ENCODE results near the gene TSPAN3.

TSPAN3 gene

DNA sequence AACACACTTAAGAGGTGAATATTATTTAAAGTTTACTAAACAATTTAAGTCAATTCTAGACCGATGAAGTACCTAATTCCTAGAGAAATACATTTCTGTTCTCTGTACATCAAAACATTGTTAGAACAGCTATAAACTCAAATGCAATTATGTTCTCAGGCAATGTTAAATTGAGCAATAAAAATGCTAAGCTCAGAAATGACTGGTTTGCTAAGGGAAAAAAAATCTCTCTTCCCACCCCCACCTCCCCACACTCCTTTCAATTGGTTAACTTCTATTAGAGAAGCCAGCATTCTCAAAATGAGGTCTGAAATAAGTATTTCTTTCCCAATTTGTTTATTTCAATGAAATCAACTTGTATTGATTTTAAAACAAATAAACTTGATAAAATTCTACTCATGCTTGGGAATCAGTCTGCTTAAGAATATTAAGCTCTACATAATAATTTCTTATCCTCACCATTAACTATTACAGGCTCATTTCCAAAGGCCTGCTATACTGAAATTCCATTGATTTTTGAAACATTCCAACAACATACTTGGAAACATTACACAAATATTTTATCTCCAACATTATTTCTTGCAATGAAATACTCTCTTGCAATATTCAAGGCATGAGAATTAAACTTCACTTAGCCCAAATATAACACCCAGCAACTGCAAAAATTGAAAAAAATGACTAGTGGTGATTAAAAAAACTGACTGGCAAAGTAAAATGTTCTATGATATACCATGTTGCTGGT, 22.6 kb downstream of the TSPAN3 start:
- no peak for DNase-seq

DNA sequence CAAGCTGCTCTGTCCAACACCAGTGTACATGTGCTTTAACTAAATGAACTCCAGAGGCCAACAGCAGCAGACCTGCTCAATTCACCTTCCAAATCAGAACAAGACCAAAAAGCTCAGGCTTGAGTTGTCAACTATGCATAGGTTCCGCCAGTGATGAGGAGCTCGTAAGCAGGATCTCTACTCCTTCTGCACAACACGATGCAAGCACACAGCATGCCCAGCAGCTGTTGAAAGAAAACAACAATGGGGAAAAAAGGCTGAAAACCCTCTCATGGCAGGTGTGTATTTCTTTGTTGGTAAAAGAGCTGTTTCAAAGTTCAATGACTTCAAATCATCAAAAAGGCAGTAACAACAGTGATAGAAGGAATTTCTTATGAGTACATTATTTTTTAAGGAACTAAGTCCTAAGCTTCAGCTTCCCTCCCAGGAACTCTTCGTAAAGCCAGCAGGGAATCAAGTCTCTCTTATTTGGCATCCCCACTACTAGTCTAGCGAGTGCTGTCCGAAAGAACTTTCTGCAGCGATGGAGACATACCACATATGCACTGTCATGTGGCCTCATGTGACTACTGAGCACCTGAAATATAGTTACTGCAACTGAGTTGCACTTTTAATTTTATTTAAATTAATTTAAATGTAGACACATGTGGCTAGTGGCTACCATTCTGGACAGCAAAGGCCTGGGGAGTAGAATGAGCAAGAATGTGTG, 24.1 kb downstream of the TSPAN3 start:
- DNase-seq = no peak

DNA sequence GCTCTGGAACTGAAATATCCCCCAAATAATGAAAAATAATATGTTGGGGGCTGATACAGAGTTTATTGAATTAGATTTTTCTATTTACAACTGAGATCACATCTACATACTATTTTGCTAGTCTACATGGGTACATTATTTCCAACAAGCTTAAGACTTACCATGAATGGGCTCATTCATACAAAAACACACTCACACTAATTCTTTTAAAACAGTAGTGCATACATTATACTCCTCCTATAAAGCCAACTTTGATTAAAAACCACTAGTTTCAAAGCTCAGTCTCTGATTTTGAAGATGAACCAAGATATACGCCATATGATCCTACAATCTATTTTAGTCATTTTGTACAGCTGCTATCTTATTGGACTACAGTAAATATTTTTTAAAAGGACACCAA, 24.9 kb downstream of the TSPAN3 start:
- DNase-seq = no peak

DNA sequence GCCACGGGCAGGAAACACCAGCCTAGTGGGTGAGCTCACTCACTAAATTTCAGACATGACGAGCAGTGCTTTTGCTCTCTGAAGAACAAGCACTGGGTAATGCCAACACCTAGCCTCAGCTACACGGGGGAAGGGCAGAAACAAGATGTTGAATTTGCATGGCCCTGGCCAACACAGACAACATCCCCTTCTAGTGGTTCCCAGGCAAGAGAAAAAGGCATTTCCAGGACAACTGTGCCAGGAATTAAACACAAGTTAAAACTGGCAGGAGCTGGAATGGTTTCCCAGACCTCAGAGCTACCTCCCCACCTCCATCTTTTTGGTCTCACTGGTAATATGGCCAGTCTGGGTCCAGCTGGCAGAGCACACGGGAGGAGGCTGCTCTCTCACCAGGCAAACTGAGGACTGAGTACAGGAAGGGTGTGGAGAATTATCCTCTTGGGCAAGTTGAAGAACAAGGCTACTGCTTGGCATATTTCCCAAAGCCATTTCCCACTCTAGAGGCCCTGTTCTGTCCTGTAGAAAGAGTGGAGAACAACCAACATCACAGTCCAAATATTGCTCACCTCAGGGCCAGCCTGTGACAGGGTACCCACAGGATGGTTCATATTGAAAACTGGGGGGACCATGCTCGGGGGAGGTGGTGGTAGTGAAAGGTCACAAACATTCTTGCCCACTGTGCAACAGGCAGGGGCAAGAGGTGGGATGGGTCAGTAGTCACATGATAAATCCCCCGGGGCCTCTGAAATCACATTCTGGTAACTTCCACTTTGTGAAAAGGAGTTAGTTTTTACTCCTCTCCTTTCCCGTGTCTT, 26.5 kb downstream of the TSPAN3 start:
- DNase-seq = no peak

DNA sequence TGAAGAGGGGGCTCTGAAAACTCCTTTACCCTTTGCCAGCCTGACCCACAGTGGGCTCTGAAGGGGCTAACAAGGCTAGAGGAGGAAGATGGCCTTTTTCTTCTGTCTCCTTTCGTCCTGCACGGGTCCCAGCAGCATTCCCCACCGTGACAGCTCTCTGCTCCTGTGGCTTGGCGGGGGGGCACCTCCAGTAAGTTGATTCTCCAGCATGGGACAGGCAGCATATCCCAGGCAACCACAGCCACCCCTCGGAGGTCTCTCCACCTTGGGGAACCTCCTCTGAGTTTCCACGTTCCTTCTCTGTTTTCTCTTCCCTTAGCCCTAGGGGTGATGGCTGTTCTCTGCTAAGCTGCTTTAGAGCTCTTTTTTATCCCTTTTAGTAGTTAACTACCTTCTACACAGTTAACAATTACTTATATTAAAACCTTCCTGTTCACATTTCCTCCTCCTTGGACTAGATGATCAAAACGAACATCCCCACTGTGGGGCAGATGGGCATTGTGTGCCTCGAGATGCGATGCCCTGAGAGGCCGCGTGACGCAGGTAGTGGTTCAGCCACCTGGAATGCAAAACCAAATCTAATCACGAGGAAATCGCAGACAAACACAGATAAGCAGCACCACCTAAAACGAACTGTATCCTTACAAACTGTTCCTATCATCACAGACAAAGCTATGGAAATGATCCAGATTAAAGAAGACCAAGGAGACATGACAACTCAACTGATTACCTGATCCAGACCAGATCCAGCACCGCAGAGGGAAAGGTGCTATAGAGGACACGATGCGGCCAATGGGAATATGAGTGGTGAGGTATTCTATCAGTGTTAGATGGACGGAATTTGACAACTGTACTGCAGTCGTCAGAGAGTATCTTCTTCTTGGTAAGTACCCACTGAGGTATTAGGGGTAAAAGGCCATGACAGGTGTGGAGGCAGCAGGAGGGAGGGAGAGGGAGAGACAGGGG, 27.7 kb downstream of the TSPAN3 start:
- DNase-seq = no peak

DNA sequence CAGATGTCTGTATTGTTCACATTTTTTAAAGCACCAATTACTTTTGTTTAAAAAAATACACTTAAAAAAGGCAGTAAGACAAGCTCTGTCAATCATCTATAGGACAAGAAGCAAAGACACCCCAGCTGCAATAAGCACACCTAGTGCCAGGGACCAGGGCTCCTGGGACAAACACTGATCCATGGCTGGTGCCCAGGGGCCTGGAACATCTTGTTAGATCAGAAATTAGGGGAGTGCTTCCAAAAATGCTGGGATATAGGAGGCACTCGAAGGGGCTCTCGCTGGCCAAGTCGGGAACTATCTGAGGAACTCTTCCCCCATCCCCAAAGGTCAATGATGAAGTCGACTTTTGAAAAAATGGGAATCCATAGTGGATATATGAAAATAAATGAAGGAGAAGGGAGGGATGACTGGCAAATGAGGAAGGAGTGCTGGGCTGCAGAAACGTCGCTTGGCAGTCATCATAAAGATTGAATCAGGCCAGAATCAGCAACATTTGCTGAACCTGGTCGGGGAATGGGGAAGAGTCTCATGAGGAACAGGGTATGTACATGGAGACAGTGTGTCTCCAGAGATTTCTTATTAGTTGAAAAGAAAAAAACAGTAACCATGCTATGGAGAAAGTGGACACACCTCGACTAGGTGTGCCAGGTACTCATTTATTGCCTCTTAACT, 28.5 kb downstream of the TSPAN3 start:
- no peak for DNase-seq

DNA sequence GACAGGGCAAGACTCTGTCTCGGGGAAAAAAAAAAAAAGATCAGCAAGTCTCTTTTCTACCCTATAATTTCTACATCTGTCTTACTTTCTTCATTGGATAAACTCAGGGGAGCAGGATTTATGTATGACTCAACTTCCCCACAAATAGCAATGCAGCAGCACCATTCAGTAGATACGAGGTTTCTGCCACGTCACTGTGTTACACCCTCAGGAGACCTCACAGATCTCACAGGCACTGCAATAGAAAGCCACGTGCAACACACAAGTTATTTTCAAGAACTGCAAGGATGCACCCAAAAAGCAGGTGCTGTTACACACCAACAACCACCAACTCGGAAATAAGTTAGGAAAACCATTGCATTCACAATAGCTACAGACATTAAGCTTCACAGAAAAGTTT, 30.2 kb downstream of the TSPAN3 start:
- no peak for DNase-seq

DNA sequence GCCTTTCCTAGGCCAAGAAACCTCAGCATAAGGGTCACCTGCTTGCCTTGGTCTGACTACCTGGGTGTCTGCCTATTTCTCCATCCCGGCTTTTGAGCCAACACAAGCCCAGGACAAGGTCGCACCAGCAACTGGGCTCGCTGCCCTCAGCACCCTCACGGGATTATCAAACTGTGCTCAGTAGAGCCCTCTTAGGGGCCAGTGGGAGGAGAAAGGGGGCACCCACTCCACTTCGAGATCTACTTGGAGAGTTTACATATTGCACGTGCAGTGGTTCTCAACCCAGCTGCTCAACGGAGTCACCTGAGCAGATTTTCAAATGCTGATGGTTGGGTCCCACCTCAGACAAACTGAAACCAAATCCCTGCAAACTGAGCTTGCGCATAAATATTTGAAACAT, 31.1 kb downstream of the TSPAN3 start:
- DNase-seq = no peak

DNA sequence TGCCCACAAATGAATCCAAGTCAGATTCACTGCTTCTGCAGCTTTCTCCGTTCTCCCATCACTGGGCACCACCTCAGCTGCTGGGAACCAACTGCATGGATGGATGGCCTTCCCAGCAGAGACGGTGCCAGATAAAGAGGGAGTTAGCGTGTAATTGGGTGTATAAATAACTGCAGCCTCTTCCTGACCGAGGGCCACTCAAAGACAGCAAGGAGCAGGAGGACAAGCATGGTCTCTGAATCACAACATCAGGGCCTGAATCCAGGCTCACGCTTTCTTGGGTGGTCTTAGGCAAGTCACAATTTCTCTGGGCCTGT, 31.7 kb downstream of the TSPAN3 start:
- DNase-seq = no peak

DNA sequence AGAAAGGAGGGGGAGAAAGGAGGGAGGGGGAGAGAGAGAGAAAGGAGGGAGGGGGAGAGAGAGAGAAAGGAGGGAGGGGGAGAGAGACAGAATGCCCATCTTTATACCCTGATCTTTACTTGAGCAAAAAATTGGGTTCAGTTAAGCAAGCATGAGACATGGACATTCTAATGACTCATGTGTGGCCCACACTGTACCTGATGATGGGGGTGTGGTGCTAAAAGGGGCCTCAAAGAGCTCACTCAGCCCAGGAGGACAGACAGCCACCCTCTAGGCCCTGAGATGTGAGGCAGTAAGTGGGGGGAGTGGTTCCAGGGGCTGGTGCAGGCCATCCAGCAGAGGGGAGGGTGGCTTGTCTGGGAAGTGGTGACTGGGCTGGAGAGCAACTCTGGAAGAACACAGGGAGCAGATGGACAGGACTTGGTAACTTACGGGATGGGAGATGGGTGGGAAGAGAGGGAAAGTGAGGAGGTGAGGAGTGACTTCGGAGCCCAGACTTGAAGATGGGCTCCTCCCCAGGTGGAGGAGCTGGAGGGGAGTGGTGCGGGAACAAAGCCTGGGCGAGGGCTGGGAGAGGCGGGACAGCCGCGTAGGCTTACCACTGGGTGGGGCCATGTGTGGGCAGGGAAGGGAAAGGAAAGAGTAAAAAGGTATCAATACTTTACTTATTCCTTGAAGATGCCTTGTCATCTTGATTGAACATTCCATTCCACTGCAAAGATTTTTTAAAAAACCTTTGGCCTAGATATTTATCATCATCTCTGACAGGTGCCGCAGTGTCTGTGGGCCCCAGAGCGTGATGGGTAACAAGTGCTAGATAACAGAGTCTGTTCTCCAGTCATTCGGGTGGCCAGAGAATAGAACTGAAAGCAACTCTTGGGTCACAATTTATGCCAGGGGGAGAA, 32.3 kb downstream of the TSPAN3 start:
- DNase-seq = no peak

DNA sequence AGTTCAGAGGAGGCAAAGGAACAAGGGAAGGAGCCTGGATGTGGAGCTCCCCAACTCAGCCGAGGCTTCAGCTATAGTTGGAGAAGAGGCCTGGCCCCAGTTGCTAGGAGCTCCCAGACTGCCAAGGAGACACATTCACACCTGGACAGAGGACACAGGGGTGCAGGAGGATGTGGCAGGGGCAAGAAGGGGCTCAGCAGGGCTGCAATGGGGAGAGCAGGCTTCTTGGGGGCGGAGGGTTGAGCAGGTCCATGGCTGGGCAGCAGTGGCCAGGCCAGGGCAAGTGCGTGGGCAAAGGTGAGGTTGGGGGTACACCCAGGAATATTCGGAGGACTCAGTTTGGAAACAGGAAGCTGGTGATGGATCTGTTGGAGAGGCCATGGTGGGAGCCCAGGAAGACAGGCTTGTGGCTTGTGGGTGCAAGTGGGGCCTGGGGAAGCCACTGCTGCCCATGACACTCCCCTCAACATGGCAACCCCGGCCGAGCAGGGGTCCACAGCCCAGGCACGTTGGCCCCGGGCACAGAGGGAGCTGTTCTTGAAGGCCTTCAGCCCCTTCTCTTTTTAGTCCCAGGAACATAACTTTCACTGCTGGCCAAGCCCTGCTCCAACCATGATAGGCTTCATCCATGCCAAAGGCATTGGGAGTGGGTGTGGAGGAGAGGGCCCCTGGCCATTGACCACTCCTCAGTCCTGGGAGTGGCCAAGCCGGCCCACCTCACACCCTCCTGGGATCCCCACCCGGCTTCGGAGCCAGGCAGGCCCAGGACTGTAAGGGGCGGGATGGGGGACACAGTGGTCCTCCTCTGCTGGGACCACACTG, 33.3 kb downstream of the TSPAN3 start:
- no peak for DNase-seq

DNA sequence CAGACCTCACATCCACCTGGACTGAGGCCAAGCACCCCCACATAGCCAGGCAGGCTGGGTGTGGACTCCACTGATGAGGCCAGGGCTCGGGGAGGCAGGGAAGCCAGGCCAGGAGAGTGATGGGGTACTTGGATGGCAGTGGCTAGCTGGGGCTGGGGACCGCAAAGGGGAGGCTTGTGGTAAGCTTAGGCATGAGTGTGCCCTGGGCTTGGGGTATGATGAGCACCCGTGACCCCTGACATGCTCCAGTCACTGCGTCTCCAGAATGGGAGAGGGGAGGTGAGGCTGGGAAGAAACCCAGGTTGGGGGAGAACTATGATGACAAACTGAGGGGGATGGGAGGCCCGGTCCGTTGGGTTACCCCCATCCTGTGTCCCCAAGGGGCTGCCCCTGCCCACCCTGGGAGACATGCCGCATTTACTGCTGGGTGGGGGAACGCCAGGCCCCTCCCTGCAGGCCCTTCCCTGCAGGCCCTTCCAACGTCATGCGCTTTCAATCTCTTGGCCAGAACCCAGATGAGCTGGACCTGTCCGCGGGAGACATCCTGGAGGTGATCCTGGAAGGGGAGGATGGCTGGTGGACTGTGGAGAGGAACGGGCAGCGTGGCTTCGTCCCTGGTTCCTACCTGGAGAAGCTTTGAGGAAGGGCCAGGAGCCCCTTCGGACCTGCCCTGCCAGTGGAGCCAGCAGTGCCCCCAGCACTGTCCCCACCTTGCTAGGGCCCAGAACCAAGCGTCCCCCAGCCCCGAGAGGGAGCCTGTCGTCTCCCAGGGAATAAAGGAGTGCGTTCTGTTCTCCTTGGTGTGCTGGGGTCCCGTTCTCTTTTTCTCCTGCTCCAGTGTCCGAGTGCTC, 34.1 kb downstream of the TSPAN3 start:
- no peak for DNase-seq

DNA sequence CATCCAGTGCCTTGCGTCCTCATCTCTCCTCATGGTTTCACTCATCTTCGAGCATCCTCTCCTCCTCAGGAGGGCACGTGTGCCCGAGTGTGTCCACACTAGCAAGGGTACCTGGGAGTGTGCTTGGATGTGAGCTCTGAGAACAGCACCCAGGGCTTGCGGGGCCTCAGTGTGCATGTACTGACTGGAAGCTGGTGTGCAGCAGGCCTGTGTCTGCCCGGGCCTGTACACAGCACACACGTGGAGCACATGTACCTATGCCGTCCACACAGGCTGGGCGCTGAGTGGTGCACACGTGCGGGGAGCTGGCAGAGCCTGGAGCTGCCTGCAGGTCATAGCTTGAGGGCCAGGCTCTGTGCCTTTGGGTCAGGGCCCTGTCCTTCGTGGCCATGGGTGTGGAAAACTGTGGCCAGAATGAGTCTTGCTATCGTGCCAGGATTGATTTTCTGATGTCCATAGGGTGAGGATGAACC, 34.9 kb downstream of the TSPAN3 start:
- DNase-seq = no peak

DNA sequence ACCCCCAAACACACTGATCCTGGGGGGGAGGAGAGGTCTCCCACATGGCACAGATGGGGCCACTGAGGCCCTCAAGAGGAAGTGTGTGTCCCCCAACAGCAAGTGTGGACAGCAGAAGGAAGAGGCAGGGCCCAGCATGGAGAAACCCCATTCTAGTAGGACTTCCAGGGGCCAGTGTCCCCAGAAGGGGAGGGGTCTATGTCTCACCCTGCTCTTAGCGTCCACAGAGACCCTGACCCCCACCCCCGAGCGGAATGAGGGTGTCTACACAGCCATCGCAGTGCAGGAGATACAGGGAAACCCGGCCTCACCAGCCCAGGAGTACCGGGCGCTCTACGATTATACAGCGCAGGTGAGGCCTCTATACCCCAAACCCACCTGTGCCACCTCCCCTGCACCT, 35.3 kb downstream of the TSPAN3 start:
- no peak for DNase-seq

DNA sequence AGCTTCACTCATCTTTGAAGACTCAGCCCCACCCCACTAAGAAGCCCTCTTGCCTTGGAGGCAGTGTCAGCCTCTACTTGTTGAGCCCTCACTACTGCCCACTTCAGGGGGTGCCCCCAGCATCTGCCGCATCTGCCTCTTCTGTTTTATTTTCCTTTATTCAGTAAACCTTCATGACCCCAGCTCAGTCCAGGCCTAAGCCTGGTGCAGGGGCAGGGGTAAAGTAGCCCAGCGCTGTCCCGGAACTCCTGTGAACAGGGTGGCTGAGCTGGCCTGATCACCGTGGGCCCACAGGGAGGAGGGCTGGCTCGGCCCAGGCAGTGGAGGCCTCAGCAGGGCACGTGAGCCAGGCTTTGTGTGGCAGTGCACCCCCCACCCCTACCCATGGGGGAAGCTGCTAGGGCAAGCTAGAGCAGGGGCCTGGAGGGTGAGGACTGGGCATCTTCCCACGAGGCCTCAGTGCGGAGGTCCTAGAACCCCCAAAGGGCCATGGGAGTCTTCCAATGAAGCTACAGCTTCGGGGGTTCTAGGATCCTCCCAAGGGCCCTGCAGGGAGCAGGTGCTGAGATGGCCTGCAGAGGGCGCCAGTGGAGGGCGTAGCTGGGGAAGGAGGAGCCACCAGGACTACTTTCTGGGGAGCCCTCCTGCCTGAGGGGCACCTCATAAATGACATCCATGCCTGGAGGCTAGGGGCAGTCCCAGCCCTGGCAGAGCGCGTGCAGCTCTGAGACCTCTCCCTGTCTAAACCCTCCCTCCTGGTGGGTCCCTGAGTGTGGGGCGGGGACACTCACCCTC, 36.0 kb downstream of the TSPAN3 start:
- no peak for DNase-seq

DNA sequence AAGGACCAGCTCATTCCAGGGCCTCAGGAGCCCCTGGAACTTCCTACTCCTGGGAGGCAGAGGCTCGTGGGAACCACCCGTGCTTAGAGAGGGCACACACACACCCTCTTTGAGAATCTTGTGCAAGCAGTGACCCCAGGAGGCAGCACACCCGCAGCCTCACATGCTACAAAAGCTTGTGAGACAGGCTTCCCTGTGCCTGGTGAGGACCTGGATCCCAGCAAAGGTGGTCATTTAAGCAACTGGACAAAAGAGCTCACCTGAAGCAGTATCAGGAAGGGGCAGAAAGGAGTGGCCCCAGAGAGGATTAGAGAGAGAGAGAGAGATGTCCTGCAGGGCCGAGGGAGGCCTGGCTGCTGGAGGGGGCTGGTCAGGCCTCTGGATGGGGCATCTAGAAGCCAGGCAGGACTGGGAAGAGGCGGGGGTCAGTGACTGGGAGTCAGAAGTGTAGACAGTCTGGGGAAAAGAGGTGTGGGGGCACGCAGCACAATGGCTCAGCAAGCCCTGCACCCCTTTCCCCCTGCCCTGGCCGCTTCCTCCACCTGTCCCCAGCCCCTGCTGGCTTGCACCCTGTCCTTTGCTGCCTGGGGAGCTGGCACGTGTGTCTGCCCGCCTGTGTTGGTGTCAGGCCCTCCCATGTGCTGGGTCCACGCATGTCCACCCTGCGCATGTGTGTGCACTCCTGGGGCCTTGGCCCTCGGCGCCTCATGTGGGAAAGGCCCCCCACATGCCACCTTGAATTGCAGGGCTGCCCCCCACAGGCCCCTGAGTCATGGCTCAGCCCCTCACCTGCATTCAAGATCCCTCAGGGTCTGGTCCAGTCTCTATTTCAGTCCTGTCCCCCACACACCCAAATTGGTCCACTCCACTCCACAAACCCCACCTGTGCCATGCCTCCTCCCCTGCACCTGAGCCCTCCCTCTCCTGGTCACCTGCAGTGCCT, 36.9 kb downstream of the TSPAN3 start:
- no peak for DNase-seq

DNA sequence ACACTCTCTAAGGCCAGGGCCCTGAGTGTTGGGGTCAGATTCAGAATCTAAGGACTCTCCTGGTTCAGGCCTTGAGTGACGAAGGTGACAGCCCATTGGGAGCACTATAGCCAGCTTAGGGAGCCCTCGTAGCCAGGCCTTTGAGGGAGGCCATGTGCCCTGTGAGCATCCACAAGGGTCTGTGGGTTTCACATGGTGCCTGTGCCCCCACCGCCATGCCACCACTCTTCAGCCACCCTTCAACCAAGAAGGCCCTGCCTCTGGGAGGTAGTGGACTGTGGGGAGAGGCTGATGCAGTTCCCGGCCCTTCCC, 37.5 kb downstream of the TSPAN3 start:
- DNase-seq = no peak
